Measurements from ENCODE around the gene IFT81. TPM values are rescaled to one million over a fixed set of nuclear protein-coding genes. Genes with fewer than 3 reads are reported as not detected.
A peak's percentile ranks its signal among the peaks of the same experiment; 100 is the strongest.

IFT81 gene
- total RNA-seq (2021) (32.9 and 37.3 TPM in 2 replicates), Bru-seq, nascent RNA (percentile 77 among the genes with signal in this experiment), BruChase-seq, experiment 1, labeled RNA remaining after a 2-hour chase (percentile 66 among the genes with signal in this experiment), BruChase-seq, experiment 2, labeled RNA remaining after a 6-hour chase (percentile 74 among the genes with signal in this experiment)
- long read RNA-seq, transcript IFT81-209 (19 exons, 2,710 nt): major isoform, 67 of 178 reads
- long read RNA-seq, transcript IFT81-201 (19 exons, 3,108 nt): minor isoform, 61 of 178 reads
- long read RNA-seq, partial matches to known transcripts: 6 of 178 reads
- long read RNA-seq, other reads (novel, unspliced or antisense): 38 of 178 reads

GRCh38 chr12:110124269-110124995 lies at the start of gene IFT81:
Gene IFT81 (plus strand): TSS chr12:110124357. CDS start chr12:110127381, 3,024 bp downstream.
- BruUV-seq (replicated peaks): TSS peak; percentile 87

GRCh38 chr12:110075880-110076279 lies 48.3 kb upstream of the IFT81 start:
- Histone ChIP-seq H3K27me3 (replicated peaks; ENCODE audit: insufficient read depth, low read depth, low read length, poor library complexity) (no peaks in the 10 kb centered on the region), H3K27ac (ENCODE audit: low read depth, low read length, poor library complexity, severe bottlenecking) (no peak overlapping the region), H3K36me3 (ENCODE audit: insufficient read depth, low read length, poor library complexity, severe bottlenecking) (no peaks in the 10 kb centered on the region), H3K4me3 (ENCODE audit: low read depth, low read length, poor library complexity, severe bottlenecking) (no peak overlapping the region), H3K4me1 (ENCODE audit: insufficient read depth, low read length, poor library complexity, severe bottlenecking) (no peaks in the 10 kb centered on the region), H3K9me3 (ENCODE audit: low read depth, low read length, poor library complexity, severe bottlenecking) (no peaks in the 10 kb centered on the region)
- DNase-seq (ENCODE audit: low spot score): no peak
- intact Hi-C loops (cut with micrococcal nuclease; ENCODE audit: unreplicated experiment): no loop called here
- no TSS peak for BruUV-seq (replicated peaks)
- no peak for TF ChIP-seq CTCF (conservative IDR thresholded peaks at IDR 0.05; ENCODE audit: low read depth, low read length)
- no peak for TF ChIP-seq EZH2 (IDR thresholded peaks at IDR 0.05; ENCODE audit: borderline replicate concordance, low read depth, low read length, poor library complexity, severe bottlenecking)
- ChIA-PET CTCF (interaction anchor here (0.6 kb wide), 1 partner anchor 374 kb away, joined by 3 read pairs; no protein-coding TSS in a partner anchor), POLR2A (ENCODE audit: low non-redundant PET) (no interaction called here)

More at GRCh38 chr12:110124269-110124995, at the start of gene IFT81:
- H3K4me1 ChIP-seq (ENCODE audit: insufficient read depth, low read length, poor library complexity, severe bottlenecking): peaks cover 14% of the 10 kb centered on the region
- intact Hi-C loops (cut with micrococcal nuclease; ENCODE audit: unreplicated experiment): no loop called here
- ChIA-PET POLR2A (ENCODE audit: low non-redundant PET) (interaction anchor here (0.6 kb wide), 1 partner anchor 51 kb away, joined by 3 read pairs; no protein-coding TSS in a partner anchor), CTCF (interaction anchor here (0.6 kb wide), 1 partner anchor 45 kb away, joined by 3 read pairs; no protein-coding TSS in a partner anchor)
- H3K27ac ChIP-seq (ENCODE audit: low read depth, low read length, poor library complexity, severe bottlenecking): peak within 1 kb of the TSS; percentile 95
- peak within 1 kb of the TSS; percentile 95 for H3K4me3 ChIP-seq (ENCODE audit: low read depth, low read length, poor library complexity, severe bottlenecking)
- H3K9me3 ChIP-seq (ENCODE audit: low read depth, low read length, poor library complexity, severe bottlenecking): no peaks in the 10 kb centered on the region
- peak; percentile 95 for DNase-seq (ENCODE audit: low spot score)
- TF ChIP-seq CTCF (conservative IDR thresholded peaks at IDR 0.05; ENCODE audit: low read depth, low read length) (no peak), EZH2 (IDR thresholded peaks at IDR 0.05; ENCODE audit: borderline replicate concordance, low read depth, low read length, poor library complexity, severe bottlenecking) (no peak)
- H3K36me3 ChIP-seq (ENCODE audit: insufficient read depth, low read length, poor library complexity, severe bottlenecking): peaks cover 20% of the 10 kb centered on the region
- no peaks in the 10 kb centered on the region for H3K27me3 ChIP-seq (replicated peaks; ENCODE audit: insufficient read depth, low read depth, low read length, poor library complexity)

GRCh38 chr12:110077800-110078199 lies 46.4 kb upstream of the IFT81 start:
- ChIA-PET CTCF (no interaction called here), POLR2A (ENCODE audit: low non-redundant PET) (no interaction called here)
- intact Hi-C loops (cut with micrococcal nuclease; ENCODE audit: unreplicated experiment): no loop called here
- H3K27me3 ChIP-seq (replicated peaks; ENCODE audit: insufficient read depth, low read depth, low read length, poor library complexity): no peaks in the 10 kb centered on the region
- no peaks in the 10 kb centered on the region for H3K36me3 ChIP-seq (ENCODE audit: insufficient read depth, low read length, poor library complexity, severe bottlenecking)
- no peak overlapping the region for H3K4me3 ChIP-seq (ENCODE audit: low read depth, low read length, poor library complexity, severe bottlenecking)
- H3K4me1 ChIP-seq (ENCODE audit: insufficient read depth, low read length, poor library complexity, severe bottlenecking): no peaks in the 10 kb centered on the region
- no peak for TF ChIP-seq EZH2 (IDR thresholded peaks at IDR 0.05; ENCODE audit: borderline replicate concordance, low read depth, low read length, poor library complexity, severe bottlenecking)
- BruUV-seq (replicated peaks): no TSS peak
- no peaks in the 10 kb centered on the region for H3K9me3 ChIP-seq (ENCODE audit: low read depth, low read length, poor library complexity, severe bottlenecking)
- no peak for DNase-seq (ENCODE audit: low spot score)
- H3K27ac ChIP-seq (ENCODE audit: low read depth, low read length, poor library complexity, severe bottlenecking): no peak overlapping the region
